Effector memory CD8-positive, alpha-beta T cell (primary cell): Measurements from ENCODE around the gene SPOCD1.

ENCODE experiments used
- ATAC-seq: fragments of 150-1000 bp; cut with Tn5 transposase; replicated peaks from 2 replicates; pipeline ENCODE4 v1.10.0; 2021; ENCODE audit warnings: mild to moderate bottlenecking, moderate library complexity
- DNase-seq, 3 experiments: peaks; one replicate each; pipeline ENCODE4 v3.0.0; 2021
- H3K27ac Mint-ChIP-seq, 2 donors: one replicate each; pipeline ENCODE4 v1.8.0; 2022; ENCODE audit warnings: mild to moderate bottlenecking in 2 of 2, mixed read lengths in 2 of 2, moderate library complexity in 2 of 2
- H3K27me3 Mint-ChIP-seq, 2 donors: one replicate each; pipeline ENCODE4 v1.8.0; 2022; ENCODE audit warnings: mixed read lengths in 2 of 2
- H3K36me3 Mint-ChIP-seq: one replicate; pipeline ENCODE4 v1.8.0; 2022; ENCODE audit warnings: mild to moderate bottlenecking, moderate library complexity, mixed read lengths; ENCODE audit not compliant: insufficient read depth
- H3K4me1 Mint-ChIP-seq, 2 donors: one replicate each; pipeline ENCODE4 v1.8.0; 2022; ENCODE audit warnings: low read depth in 2 of 2, mixed read lengths in 2 of 2
- H3K4me3 Mint-ChIP-seq, 2 donors: one replicate each; pipeline ENCODE4 v1.8.0; 2022; ENCODE audit warnings: mild to moderate bottlenecking in 2 of 2, mixed read lengths in 2 of 2, moderate library complexity in 2 of 2
- H3K9me3 Mint-ChIP-seq, 2 donors: one replicate each; pipeline ENCODE4 v1.8.0; 2022; ENCODE audit warnings: mixed read lengths in 2 of 2

Gene SPOCD1

DNA sequence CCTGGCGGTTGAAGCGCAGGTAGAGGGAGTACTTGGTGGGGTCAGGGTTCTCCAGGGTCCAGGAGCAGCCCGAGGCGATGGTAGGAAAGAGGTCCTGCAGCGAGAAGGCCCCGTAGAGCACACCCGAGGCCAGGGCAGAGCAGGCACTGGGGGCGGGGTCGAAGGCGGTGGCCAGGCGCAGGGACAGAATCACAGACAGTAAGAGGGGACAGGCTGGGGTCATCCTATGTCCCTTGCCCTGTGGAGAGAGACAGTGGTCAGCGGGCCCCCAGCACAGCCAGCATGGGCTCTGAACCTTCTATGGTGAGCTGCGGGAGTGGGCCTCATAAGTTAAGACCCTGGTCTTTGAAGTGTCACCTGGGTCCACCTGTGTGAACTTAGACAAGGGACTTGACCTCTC lies 59.2 kb downstream of the SPOCD1 start:
- Mint-ChIP-seq H3K36me3 (peaks cover 5% of the 10 kb centered on the region), H3K27me3 (peaks cover 0 to 5% of the 10 kb centered on the region in 2 donors), H3K27ac (no peak overlapping the region), H3K9me3 (no peaks in the 10 kb centered on the region), H3K4me1 (peaks cover 23 to 30% of the 10 kb centered on the region in 2 donors), H3K4me3 (no peak overlapping the region)
- DNase-seq (no peak), ATAC-seq (no peak)

DNA sequence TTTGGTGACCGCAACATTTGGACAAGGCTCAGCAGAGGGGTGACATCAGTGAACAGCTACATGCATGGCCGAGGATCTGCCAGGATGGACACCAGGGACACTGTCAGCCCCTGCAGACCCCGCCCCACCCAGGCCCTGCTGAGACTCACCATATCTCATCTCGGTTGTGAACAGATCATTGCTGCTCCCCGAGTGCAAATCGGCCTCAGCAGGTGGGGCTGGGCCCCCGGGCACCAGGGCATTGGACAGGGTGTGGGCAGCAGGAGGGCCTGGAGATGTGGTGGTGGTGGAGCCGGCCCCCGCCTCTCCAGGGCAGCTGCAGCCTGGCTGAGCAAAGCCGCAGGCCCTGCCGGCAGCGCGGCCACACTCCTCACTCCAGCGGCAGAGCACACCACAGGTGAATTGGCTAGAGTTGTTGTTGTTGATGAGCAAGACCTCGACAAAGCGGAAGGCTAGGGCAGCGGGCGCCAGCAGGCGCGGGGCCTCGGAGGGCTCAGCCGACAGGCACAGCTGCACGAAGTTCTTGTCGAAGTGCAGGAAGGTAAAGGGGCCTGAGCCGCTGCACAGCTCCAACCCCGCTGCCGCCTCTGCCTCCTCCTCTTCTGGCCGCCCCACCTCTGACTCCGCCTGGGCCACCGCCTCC lies 59.9 kb downstream of the SPOCD1 start:
- no peak for ATAC-seq
- Mint-ChIP-seq H3K4me1 (peaks cover 28 to 29% of the 10 kb centered on the region in 2 donors), H3K36me3 (peaks cover 5% of the 10 kb centered on the region), H3K4me3 (no peak overlapping the region), H3K9me3 (no peaks in the 10 kb centered on the region), H3K27ac (no peak overlapping the region), H3K27me3 (no peaks in the 10 kb centered on the region)
- DNase-seq: no peak

DNA sequence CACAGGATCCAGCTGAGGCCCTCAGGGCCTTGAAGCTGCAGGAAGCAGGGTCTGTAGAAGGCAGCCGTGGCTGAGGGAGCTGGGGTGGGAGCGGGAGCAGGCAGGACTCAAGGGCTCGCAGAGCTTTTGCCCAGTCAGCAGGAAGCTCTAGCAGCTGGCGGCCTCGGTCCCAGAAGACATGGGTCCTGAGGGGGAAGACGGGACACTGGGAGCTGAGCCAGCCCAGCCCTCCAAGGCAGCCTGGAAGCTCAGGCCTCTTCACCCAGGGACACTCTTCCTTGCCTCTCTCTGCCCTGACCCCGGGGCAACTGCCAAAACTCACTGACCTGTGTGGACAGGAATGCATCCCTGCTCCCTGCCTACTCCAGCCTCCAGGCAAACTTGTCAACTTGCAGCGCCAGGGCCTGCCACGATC lies 60.6 kb downstream of the SPOCD1 start:
- Mint-ChIP-seq H3K36me3 (peaks cover 5% of the 10 kb centered on the region), H3K27ac (no peak overlapping the region), H3K27me3 (no peaks in the 10 kb centered on the region), H3K4me1 (peaks cover 35% of the 10 kb centered on the region in 2 donors), H3K9me3 (no peaks in the 10 kb centered on the region), H3K4me3 (no peak overlapping the region)
- no peak for DNase-seq
- no peak for ATAC-seq

DNA sequence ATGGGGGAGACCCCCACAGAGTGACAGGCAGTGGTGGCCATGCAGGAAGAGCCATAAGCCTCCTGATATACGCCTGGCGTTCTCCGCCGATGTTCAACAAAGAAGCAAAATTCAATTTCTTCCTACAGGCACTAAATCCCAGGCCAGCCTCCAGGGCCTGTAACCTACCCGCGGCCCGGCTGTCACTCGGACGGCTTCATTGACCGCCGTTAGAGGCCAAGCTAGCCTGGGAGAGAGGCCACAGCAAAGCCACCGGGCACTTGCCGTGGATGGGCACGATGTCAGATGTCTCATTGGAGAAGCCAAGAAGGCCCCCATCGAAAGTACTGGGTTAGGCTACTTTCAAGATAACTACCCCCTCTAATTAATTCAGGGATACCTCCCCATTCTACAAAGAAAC lies 61.4 kb downstream of the SPOCD1 start:
- Mint-ChIP-seq H3K36me3 (peaks cover 2% of the 10 kb centered on the region), H3K27me3 (no peaks in the 10 kb centered on the region), H3K27ac (no peak overlapping the region), H3K4me3 (no peak overlapping the region), H3K4me1 (peaks cover 35 to 36% of the 10 kb centered on the region in 2 donors), H3K9me3 (no peaks in the 10 kb centered on the region)
- ATAC-seq (no peak), DNase-seq (no peak)

DNA sequence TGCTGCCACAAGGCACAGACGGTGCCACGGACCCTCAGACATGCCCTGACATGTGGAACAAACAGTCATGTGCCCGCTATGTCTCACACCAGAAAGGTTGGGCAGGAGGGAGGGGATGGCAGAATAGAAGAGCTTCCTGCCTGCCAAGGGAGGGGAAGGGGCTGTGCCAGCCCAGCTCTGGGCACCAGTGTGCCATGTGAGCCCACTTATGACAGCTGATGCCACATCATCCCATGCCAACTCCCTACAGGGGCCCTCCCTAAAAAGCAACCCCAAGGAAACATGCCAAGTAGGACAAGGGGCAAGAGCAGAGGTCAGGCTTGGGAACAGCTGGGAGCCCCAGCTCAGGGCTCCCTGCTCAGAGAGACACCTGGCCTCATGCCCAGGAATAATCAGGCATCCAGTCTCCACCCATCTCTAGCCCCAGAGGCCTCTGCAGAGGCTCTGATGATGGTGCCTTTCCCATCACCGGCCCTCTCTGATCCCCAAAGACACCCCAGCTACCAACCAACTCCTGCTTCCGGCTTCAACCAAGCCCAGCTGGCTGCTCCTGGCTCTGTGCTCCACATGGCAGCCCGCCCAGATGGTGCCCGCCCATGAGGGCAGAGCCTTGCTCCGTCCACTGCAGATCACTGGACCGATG lies 62.0 kb downstream of the SPOCD1 start:
- ATAC-seq: no peak
- H3K27ac Mint-ChIP-seq: peak overlapping the region in 1 of 2 donors; percentile 10
- H3K9me3 Mint-ChIP-seq: no peaks in the 10 kb centered on the region
- DNase-seq: no peak
- peaks cover 40 to 42% of the 10 kb centered on the region in 2 donors for H3K4me1 Mint-ChIP-seq
- H3K36me3 Mint-ChIP-seq: no peaks in the 10 kb centered on the region
- no peak overlapping the region for H3K4me3 Mint-ChIP-seq
- no peaks in the 10 kb centered on the region for H3K27me3 Mint-ChIP-seq

DNA sequence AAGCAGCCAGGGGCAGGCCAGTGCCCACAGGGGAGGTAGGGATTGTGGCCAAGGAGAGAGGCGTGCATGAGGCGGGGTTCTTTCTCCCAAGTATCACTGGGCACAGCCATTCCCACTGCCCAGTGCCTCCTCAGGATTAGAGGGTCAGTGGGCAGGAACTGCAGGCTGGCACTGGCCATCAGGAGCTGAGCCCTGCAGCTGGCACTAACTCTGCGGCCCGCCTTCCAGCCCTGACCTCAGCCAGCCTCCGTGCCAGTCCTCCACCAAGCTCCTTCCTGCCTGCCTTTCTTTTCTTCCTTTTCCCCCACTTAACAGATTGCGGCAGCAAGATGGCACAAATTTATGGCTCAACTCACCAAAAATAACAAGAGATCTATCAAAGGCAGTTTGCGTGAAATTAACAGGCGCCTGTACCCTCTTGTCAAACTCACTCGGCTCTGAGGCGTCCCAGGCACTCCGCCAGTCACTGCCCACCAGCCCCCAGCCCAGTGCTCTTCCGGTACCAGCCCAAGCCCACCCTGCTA lies 62.8 kb downstream of the SPOCD1 start:
- H3K36me3 Mint-ChIP-seq: no peaks in the 10 kb centered on the region
- H3K4me3 Mint-ChIP-seq: no peak overlapping the region
- peaks cover 43 to 46% of the 10 kb centered on the region in 2 donors for H3K4me1 Mint-ChIP-seq
- DNase-seq (no peak), ATAC-seq (no peak)
- peak overlapping the region in 1 of 2 donors; percentile 10 for H3K27ac Mint-ChIP-seq
- no peaks in the 10 kb centered on the region for H3K9me3 Mint-ChIP-seq
- H3K27me3 Mint-ChIP-seq: no peaks in the 10 kb centered on the region

DNA sequence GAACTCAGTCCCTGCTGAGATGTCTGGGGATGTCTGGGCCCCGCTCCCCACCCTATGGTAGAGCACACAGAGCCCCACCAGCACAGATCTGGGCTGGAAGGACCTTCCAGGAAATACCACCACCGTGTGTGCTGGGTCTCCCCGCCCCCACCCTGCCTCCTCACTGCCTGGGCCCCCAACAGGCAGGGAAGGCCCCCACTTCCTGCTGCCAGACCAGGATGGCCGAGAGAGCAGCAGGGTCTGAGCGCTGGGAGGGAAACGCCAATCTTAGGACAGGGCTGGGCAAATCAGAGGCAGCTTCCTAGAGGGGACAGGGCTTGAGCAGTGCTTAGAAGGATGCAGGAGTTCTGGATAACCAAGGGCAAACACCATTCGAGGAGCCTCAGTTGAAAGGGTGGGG lies 63.6 kb downstream of the SPOCD1 start:
- no peak for DNase-seq
- Mint-ChIP-seq H3K4me3 (peak overlapping the region; percentile 47 to 68), H3K27ac (peak overlapping the region; percentile 10 to 22), H3K36me3 (no peaks in the 10 kb centered on the region), H3K27me3 (no peaks in the 10 kb centered on the region), H3K9me3 (no peaks in the 10 kb centered on the region), H3K4me1 (peaks cover 48 to 49% of the 10 kb centered on the region in 2 donors)
- ATAC-seq: no peak

DNA sequence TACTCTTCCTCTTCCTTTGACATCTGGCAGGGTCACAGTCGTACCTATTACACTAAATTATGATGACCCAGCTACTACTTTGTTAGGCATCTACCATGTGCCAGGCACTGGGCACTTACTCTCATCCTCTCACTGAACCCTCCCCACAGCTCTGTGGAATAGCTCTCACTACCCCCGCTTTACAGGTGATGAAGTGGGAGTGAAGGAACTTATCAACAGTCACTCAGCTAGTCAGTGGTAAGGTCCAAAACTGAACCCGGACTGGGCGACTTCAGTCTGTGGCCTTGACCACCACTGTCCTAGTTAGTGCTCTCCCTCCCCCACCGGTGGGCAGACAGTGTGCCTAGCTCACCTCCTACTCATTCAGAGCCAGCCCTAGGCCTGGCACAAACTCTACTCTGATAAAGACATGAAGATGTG lies 64.0 kb downstream of the SPOCD1 start:
- peak overlapping the region; percentile 47 to 68 for H3K4me3 Mint-ChIP-seq
- no peak overlapping the region for H3K27ac Mint-ChIP-seq

DNA sequence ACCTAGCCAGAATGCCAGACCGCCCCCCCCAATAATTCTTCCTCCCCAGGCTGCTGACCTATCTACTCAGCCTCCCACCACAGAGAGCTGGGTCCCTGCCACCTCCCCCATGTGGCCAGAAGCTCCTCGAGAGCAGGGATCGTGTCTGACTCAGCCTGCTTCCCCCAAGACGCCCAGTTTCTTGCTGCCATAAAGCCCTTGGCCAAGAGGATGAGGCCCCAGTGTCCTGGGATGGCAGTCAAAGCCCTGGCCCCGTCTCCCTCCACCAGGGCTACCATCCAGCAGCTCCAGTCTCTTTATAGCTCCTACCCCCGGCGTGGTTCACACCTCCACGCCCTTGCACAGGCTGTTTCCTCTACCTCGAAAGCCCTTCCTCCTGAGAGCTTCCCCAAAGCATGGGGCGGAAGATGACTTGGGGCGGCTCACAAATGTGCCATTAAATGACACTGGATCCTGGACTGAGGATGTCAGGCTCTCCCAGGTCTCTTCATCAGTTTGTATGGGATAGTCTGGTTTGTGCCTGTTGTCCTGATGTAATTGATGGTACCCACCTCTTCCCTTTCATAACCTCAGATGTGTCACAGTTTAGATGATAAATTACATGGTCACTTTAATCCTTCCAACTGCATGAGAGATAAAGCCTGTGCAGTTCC lies 64.8 kb downstream of the SPOCD1 start:
- Mint-ChIP-seq H3K27ac (peak overlapping the region; percentile 35 to 87), H3K36me3 (peaks cover 2% of the 10 kb centered on the region), H3K9me3 (no peaks in the 10 kb centered on the region), H3K27me3 (no peaks in the 10 kb centered on the region), H3K4me1 (peaks cover 61% of the 10 kb centered on the region in 2 donors), H3K4me3 (peak overlapping the region; percentile 84 to 85)
- DNase-seq (peak; percentile 49 to 58 (median 51)), ATAC-seq (peak; percentile 96)

More for the DNA sequence above, 64.0 kb downstream of the SPOCD1 start:
- H3K4me1 Mint-ChIP-seq: peaks cover 53% of the 10 kb centered on the region in 2 donors
- H3K36me3 Mint-ChIP-seq: no peaks in the 10 kb centered on the region
- no peaks in the 10 kb centered on the region for H3K27me3 Mint-ChIP-seq
- H3K9me3 Mint-ChIP-seq: no peaks in the 10 kb centered on the region
- ATAC-seq (no peak), DNase-seq (no peak)

DNA sequence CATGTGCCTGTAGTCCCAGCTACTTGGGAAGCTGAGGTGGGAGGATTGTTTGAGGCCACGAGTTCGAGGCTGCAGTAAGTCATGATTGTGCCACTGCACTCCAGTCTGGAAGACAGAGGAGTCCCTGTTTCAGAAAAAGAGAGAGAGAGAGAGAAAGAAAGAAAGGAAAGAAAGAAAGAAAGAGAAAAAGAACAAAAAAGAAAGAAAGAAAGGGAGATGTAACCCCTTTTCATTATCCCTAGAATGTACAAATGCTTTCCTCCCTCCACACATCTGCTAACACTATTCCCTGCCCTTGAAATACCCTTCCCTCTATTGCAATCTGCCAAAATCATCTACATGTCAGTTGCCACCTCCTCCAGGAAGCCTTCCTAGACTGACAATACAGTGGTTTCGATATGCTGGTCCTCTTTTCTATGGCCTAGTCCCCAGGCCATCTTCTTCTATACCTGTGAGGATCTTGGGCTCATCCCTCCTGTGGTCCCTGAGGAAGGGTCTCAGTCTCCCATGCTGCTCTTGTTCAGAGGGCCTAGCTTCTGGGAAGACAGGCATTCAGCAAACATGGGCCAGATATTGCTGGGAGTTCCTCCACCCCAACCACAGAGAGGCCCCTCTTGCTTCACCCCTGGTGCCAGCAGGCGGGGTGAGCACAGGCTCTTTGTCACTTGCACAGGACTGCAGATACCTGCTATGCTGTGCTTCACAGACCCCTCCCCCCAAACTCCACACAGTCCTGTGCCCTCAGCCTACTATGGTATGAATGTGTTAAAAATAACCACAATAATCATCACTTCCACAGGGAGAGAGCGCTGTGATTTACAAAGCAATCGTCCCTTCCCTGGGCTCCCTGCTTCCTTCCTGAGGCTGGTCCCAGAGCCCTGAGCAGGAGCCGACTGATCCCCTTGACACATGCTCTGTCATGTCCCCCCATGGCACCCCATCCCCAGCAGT lies 65.8 kb downstream of the SPOCD1 start:
- Mint-ChIP-seq H3K27ac (peak overlapping the region; percentile 80 to 87), H3K9me3 (no peaks in the 10 kb centered on the region), H3K36me3 (peaks cover 2% of the 10 kb centered on the region), H3K4me3 (peak overlapping the region; percentile 84 to 85), H3K4me1 (peaks cover 67 to 69% of the 10 kb centered on the region in 2 donors), H3K27me3 (no peaks in the 10 kb centered on the region)
- no peak for ATAC-seq
- DNase-seq: no peak

DNA sequence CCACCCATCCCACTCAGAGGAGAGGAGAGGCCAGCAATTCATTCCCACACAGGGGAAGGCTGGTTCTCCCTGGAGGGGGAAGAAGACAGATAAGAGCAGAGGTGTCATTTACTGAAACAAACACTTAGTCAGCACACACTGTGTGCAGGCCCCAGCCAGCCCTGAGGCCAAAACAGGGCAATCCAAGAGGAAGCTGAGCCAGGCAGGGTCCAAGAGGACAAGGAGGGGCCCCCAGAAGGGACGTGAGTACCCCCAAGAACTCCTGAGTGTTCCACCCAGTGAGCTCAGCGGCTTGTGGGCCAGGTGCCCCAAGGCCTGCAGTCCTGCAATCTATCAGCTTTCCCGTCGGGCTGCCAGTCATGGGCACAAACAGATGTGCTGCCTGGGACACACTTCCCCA lies 67.5 kb downstream of the SPOCD1 start:
- H3K4me1 Mint-ChIP-seq: peaks cover 67% of the 10 kb centered on the region in 2 donors
- DNase-seq (no peak), ATAC-seq (no peak)
- H3K27ac Mint-ChIP-seq: no peak overlapping the region
- H3K36me3 Mint-ChIP-seq: peaks cover 2% of the 10 kb centered on the region
- H3K27me3 Mint-ChIP-seq: no peaks in the 10 kb centered on the region
- H3K4me3 Mint-ChIP-seq: no peak overlapping the region
- no peaks in the 10 kb centered on the region for H3K9me3 Mint-ChIP-seq

DNA sequence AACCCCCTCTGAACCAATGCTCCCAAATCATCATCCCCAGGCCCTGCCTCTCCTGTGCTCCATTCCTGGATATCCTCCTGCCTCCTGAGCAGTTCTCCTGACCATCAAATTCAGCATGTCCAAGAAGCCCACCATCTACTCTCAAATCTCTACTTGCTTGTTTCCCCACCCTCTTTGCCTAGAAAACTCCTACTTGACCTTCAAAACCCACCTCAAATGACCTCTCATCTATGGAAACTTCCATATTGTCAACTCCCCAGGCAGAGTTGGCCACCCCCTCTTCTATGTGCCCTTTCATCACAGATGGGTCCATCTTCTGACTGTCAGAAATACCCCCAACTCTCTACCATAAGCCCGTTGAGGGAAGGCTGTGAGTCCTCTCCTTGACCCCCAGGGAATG lies 68.5 kb downstream of the SPOCD1 start:
- Mint-ChIP-seq H3K27ac (peak overlapping the region; percentile 54 to 84), H3K36me3 (peaks cover 2% of the 10 kb centered on the region), H3K9me3 (no peaks in the 10 kb centered on the region), H3K4me3 (peak overlapping the region; percentile 65 to 75), H3K4me1 (peaks cover 61 to 62% of the 10 kb centered on the region in 2 donors), H3K27me3 (no peaks in the 10 kb centered on the region)
- ATAC-seq (no peak), DNase-seq (no peak)

DNA sequence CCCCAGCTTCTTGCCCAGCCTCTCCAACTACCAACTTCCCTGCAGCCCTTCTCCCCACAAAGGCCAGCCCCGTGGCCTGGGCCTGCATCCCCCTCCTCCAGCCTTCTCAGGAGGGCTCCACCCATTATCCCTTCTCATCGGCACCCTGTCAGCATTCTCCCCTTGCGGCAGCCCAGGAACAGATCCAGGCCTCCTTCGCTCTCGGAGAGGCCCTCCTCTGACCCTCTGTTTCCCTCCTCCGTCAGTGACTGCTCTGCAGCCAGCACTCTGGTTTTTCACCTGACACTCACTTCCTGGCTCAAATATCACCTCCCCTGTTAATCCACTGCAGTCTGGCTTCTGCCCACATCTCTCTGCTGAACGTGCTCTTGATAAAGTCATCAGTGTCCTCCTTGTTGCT lies 69.1 kb downstream of the SPOCD1 start:
- H3K27me3 Mint-ChIP-seq: no peaks in the 10 kb centered on the region
- peaks cover 56 to 58% of the 10 kb centered on the region in 2 donors for H3K4me1 Mint-ChIP-seq
- no peaks in the 10 kb centered on the region for H3K9me3 Mint-ChIP-seq
- no peak for DNase-seq
- peak overlapping the region; percentile 65 to 75 for H3K4me3 Mint-ChIP-seq
- peaks cover 2% of the 10 kb centered on the region for H3K36me3 Mint-ChIP-seq
- H3K27ac Mint-ChIP-seq: peak overlapping the region; percentile 54 to 84
- ATAC-seq: peak; percentile 27
